HG02571 (cell line): ENCODE results near the gene COLQ.

Source experiments
- ATAC-seq: cut with Tn5 transposase; IDR thresholded peaks from one replicate; pipeline ENCODE4 v1.9.1; 2021; ENCODE audit warnings: mild to moderate bottlenecking, moderate library complexity; ENCODE audit not compliant: unreplicated experiment

The COLQ gene

DNA sequence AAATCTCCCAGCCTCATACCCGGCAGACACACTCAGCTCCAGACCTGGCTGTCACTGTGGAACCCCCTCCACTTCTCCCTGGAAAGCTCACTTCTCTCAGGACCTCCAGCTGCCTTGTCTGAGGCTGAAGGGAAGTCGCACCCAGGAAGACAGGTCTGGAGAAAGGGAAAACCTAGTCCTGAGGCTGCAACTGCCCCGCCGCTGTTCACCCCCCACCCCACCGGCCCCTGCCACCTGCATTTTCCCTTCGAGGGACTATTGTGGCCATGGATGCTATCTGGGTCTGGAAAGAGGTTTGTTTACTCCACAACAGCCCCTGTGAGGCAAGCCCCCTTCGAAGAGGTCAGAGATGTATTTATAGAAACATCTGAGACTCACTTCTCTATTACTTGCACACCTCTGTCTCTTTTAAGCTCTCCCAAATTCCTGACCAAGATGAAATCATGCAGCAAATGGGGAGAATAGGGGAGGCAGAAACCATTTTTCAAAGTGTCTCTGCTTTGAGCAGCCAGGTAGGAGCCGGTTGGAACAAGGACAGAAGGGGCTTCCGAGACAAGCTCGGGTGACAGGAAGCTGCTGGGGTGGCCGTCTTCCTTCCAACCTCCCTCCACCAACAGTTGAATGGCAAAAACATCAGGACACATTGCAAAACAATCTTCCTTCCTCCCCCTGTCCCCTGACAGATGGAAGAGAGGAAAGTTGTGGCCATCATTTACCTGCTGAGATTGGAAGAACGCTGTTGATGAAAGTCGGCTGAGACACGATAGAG lies 518 bp downstream of the COLQ start:
- no peak for ATAC-seq

DNA sequence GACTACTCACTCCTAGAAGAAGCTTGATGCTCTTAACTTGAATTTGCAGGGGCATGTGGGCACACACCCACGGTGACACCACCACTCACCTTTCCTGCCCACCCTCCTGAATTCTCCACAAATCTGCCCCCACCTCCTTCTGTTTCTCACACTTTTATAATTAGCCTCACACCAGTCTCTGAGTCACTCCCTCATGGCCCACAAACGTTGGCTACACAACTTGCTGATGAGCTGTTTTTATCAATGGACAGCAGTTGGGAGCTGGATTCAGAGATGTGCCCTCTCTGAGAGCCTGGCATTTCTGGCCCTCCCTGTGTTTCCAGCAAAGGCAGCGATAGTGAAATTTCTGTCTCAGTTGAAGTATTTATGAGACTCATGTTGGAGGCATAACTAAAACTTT lies 1.3 kb downstream of the COLQ start:
- ATAC-seq = no peak

DNA sequence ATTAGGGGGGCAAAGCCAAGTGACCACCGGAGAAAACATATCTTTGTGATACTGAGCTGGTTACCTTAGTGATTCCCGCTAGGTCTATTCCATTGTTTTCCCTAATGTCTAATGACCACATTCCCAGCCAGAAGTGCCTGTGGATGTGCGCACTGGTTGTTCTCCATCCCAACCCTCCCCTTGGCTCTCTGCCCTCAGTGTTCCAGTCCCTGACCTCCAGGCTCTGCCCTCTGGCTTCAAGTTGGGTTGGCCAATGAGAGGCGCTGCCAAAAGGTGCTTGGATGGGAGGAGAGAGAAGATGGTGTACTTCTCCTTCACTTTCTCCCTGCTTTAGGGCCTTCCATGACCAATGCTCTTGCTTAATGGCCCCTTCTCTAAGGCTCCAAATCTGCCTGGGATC lies 2.4 kb downstream of the COLQ start:
- ATAC-seq = no peak

DNA sequence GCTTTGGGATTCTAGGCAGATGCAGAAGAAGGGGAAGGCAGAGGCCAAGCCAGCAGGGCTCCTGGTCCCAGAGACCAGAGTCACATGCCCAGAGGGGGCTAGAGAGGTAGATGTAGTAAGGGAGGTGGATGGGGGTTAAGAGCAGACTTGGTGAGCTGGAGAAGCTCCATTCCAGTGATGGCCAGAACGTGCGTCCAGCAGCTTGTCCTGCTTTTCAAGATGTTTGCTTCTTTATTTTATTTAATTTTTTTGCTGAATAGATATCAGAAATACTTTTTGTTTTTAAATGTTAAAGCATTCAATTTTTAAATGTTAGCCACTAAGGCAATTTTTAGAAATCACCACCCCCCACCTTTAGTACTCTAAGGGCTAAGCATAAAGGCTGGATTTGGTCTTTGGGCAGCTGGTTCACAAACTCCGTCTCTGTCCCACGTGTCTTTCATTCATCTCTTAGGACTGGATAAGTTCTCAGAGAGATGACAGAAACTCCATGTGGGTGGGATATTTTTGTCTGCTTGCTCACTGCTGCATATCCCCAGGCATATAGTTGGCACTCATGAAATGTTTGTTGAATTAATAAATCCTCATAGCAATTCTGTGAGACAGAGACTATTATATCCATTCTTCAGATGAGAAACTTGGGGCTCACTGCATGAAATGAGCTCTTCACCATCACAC lies 6.7 kb downstream of the COLQ start:
- no peak for ATAC-seq

DNA sequence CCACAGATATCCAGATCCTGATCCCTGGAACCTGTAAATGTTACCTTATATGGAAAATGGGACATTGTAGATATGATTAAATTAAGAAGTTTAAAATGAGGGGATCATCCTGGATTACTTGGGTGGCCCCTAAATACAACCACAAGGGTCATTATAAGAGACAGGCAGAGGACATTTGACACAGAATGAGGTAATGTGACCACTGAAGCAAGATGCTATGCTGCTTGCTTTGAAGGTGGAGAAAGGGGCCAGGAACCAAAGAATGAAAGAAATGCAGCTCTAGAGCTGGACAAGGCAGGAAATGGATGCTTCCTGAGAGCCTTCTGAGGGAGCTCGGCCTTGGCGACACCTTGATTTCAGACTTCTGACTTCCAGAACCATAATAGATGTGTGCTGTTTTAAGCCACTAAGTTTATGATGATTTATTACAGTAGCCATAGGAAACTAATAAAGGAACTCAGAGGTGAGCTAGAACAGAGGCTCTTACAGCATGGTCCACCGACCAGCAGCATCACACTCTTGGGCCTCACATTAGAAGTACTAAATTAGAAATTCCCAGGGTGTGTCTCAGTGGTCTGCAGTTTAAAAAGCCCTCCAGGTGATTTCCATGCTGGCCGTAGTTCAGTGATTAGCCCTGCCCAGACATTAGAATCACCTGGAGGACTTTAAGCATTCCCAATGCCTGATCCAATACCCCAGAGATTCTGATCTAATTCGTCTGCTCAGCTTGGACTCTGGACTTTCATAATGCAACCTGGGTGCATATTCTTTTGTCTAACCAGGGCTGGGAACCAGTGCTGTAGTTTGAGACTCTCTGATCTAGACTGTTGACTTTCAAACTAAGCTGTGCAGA lies 7.5 kb downstream of the COLQ start:
- ATAC-seq = no peak

DNA sequence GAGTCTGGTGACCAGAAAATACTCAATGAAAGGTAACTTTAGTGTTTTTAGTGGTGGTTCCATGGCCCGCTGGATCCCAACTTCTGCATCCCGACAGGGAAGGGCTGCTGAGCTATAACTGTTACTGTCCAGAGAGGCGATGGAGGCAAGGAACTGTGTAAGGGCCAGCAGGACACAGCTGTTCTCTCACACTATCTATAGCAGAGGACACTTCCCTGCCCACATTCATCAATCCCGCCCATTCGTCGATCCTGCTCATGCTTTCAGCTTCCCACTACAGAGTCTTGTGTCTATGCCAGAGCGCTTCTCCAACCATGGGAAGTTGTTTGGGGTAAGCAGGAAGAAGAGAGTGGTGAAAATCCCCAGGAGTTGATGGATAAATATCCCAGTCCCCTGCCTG lies 8.4 kb downstream of the COLQ start:
- no peak for ATAC-seq

DNA sequence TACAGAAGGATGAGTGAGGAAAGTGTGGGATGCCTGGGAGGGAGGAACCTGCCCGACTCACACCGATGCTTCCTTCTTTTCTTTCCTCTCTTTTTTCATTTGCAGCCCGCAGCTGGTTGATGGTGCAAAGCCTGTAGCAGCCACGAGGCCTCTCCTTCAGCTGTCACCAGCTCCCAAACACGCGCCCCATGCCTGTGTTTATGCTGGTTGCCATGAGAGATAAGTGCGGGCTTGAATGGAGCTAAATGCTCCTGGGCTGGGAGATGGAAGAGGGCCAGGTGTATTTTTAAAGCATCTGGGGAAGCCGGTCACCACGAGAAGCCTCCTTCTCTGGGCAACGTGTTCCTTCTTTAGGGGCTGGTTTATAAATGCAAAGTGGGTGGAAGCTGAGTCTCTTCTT lies 9.3 kb downstream of the COLQ start:
- no peak for ATAC-seq

DNA sequence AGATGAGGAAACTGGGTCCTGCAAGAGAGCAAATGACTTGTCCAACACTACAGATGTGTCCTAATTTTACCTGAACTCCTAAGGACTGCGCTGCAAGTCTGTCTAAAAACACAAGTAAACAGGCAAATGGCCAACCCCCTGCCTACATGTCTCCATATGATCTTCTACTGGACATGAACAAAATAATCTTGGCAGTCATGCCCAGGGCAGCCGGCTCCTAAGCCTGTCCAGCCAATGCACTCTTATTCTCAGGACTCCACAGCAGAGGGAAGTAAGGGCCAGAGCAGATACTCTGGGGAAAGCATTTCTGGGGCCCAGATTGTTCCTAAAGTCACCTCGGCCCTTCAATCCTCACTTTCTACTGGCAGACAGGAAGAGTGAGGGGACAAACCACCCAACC lies 10.3 kb downstream of the COLQ start:
- no peak for ATAC-seq

DNA sequence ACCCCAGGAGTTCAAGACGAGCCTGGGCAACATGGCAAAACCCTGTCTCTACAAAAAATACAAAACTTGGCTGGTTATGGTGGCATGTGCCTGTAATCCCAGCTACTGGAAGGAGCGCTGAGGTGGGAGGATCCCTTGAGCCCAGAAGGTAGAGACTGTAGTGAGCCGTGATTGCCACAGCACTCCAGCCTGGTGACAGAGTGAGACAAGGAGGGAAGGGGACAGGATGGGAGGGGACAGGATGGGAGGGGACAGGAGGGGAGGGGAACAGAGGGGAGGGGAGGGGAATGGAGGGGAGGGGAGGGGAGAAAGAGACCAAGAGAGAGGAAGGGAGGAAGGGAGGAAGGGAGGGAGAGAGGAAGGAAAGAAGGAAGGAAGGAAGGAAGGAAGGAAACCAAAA lies 11.0 kb downstream of the COLQ start:
- no peak for ATAC-seq

DNA sequence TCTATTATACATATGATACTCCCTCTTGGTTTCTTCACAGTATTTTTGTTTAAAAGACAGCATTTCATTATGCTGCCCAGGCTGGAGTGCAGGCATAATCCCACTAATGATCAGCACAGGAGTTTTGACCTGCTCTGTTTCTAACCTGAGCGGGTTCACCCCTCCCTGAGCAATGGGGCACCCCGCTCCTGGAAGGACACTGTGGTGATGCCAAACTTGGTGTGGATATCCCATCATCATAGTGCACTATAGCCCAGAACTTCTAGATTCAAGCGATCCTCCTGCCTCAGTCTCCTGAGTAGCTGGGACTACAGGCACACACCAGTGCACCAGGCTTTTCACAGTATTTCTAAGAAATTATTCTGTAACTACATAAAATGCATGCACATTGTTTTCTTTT lies 14.9 kb downstream of the COLQ start:
- no peak for ATAC-seq

DNA sequence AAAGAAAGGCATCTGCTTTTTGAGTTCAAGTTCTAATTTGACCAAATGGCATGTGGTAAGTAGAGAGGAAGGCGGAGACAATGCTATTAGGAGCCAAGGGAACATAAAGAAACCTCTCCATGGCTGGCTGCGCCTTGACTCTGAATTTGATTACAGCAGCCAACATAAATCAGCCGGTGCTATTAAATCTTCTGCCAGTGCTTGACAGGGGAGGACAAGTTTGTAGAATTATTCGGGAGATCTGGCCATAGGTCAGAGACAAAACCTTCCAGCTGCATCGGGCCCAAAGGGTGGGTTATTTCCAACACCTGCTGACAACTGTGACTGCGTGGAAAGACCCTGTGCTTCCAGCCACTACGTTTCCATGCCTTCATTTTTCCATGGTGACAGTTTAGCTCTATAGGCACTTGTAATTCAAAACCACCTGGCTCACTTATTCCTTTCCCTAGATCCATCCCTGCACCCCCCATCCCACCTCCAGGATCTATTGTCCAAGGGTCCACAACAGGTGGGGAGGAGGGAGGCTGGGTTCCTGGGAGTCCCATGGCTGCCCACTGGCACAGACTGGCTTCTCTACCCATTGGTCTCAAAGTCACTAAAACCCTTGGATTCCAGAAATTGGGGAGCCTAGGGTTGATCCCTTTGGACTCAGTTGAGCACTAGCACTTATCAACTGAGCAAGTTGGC lies 15.9 kb downstream of the COLQ start:
- no peak for ATAC-seq

DNA sequence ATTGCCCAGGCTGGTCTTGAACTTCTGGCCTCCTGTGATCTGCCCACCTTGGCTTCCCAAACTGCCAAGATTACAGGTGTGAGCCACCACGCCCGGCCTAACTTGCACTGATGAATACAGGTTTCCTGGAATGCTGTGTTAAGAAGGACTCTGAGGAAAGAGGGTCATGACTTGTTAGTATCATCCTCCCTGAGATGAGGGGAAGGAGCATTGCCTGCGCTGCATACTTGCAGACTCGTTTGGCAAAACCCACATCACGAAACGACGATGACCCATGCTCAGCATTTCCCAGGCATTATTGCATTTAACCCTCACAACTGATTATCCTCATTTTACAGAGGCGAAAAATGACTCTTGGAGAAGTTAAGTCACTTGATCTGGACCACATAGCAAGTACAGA lies 18.9 kb downstream of the COLQ start:
- no peak for ATAC-seq

DNA sequence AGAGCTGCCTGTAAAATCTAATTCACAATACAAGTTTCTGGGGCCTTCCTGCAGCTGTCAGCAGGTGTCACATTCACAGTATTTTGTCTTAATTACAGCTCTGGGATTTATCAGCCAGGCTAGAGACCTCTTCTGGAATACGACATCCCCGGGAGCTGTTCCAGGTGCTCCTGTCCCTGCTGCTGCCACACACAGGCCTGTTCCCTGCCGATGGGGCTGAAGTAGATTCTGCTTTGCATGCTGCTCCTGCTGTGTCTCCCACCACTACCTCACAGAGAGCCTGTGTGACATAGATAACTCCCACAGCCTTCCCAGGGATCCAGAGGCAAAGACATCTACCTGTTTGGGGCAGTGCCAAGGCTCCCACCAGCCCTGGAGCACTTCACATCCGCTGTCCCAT lies 20.4 kb downstream of the COLQ start:
- no peak for ATAC-seq

DNA sequence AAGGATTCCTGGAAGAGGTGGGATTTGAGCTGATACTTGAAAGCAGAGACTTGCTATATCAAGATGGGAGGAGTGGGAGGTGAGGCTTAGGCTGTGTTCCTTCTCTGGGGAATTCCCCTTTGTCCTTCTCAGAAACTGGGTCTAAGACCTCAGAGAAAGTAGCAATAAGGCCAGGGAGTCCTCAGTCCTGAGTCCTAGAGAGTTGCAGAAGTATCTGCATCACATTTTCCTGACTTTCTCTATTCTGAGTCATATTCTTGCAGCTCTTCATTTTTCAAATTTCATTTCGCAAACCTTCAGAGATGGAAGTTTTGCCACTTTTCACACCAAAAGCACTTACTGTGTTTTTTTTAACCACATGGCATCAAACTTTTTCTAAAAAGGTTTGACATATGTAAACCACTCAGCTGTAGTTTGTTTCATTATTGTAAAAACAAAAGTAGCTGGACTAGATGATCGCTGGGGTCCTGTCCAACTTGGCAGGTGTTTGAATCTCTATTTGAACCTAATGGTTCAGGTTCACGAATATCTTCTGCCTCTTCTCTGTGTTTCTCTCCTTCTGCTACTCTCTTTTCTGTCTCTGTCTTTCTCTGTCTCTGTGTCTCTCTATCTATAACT lies 21.3 kb downstream of the COLQ start:
- peak; percentile 58 for ATAC-seq

DNA sequence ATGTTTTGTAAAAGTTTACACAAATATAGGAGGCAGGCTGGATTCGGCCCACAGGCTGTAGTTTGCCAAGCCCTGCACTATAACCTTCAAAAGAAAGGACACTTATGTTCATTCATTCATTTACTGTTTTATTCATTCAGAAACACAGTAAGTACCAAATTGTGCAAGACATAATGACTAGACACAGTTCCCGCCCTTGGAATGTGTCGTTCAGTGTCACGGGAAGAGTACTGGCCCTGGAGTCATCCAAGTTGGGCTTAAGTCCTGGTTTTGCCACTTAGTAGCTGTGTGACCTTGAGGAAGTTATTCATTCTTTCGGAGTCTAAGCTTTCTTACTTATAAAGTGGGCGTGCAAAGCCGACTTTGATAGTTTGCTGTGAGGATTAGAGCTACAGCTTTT lies 22.0 kb downstream of the COLQ start:
- no peak for ATAC-seq

DNA sequence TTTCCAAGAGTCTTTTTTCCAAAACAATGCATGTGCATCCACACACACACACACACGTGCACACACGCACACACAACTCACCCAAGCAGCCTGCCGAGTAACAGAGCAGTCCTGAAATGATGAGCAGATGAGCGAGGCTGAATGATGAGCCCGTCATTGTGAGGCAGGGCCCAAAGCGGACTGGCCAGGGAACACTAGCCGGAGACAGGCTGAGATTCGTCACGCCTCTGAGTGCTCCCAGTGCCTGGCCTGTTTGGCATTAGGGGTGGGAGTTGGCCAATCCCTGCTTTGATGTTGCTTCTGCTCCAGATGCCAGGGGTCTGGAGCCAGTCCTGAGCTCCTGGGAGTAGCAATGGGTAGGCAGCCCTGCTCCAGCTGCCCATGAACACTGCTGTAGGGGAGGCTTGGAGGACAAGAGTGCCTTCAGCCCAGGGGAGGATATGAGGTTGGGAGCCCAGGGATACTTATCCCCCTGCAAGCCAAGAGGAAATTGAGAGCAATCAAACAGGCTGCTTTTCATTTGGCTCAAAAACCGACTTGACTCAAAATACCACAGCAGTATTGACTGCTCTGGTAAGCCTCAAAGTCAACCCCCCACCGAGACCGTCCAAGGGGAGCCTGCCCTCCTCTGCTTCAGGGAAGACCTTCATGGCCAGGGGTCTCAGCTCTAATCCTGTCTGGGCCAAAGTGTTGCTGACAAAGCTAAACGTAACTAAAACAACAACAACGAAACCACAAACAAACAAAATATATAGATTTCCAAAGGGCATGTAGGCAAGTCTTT lies 22.9 kb downstream of the COLQ start:
- ATAC-seq = no peak

DNA sequence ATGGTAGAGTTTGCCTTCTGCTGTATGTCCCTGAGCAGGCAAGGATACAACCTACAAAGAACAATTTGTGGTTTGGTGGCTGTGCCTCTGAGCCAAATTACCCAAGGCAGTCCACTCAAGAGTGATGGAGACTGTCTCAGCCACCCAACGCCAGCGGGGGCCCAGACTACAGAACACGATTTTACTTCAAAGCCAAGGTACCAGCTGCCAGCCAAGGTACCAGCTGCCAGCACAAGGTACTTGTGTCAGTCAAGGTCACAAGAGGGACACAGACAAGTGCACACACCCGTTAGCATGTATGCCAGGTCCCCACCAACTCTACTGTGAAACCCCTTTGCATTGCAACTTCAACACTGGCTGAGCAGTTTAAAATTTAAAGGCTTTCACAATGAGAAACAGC lies 23.5 kb downstream of the COLQ start:
- no peak for ATAC-seq

DNA sequence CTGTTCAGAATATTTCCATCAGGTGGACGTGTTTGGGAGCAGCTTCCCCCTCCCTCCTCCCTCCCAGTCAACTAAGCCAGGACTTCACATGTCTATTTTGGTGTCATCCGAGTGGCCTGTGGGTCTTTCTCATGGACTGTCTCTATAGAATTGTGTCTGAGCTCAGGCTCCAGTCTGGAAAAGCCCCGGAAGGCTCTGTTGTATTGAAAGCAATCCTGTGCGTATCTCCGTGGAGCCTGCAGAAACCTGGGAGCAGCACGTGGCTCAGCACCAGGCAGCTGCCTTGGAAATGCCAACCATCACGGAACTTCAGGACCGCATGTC lies 25.2 kb downstream of the COLQ start:
- no peak for ATAC-seq

DNA sequence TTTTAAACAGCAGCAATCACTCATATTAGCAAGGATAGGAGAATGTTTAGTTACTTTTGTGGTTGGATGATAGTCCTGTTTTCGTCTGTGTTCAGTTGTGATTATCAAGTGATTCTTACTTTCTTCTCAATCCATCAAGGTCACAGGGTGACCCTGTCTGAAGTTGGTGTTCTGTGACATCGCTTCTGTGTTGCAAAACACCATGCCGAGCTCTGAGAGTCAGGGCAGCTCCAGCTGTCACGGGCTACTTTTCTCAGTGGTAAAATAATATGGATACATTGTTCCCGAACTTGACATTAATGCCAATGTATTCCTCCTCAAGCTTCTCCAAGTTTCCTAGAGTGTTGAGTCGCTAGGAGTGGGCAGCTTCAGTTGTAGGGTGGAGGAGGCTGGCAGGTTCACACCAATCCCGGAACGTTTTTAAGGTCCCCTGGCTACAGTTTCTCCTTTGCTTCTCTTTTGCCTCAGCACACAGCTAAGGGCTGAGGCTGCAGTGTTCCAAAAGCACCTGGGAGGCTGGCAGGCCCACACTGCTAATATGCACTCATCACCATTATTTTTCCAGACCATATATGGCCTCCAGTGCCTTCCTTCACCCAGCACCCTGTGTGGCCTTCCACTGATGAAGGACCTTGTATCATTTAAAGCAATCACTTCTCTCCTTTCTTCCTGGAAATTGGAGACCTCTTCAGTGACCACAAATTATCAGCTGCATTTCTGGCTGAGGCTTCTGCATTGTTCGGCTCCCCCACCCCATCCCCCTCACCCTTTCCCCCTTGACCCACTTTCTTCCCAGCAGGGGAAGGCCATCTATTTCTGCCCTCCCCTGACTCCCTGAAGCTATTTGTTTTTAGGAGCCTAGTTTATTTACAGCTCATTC lies 25.8 kb downstream of the COLQ start:
- ATAC-seq = no peak
